Ovary (tissue), 3 donors: ENCODE data around the gene CTRB2.
"Not testable (repeated sequence)": the region's sequence is repeated elsewhere in the genome, so short reads cannot be mapped to it uniquely, and the experiment has no call there.

ENCODE experiments used
- CTCF ChIP-seq, 3 donors: fragments of 450-650 bp in 2 of 3; fragments of 200-600 bp in 1 of 3; IDR thresholded peaks; one replicate each; pipeline versions ENCODE4 v1.5.1 to v1.8.0; 2016 to 2022; ENCODE audit warnings: antibody characterized with exemption in 3 of 3, mild to moderate bottlenecking in 1 of 3
- POLR2A ChIP-seq: fragments of 450-650 bp; IDR thresholded peaks from one replicate; pipeline ENCODE4 v1.6.1; 2017; ENCODE audit warnings: antibody characterized with exemption, mild to moderate bottlenecking, moderate library complexity
- donor health status: DM: no; HTN: no; CAD: no.

- not testable (repeated sequence) for TF ChIP-seq POLR2A; CTCF (IDR thresholded peaks at IDR 0.05)
Observed at GRCh38 chr16:75205438-75205837, 1.5 kb downstream of the CTRB2 start.
